ENCODE measurements around the gene NUP133.
"Not testable (repeated sequence)": the region's sequence is repeated elsewhere in the genome, so short reads cannot be mapped to it uniquely, and the experiment has no call there.

NUP133 gene

GRCh38 chr1:229514578-229515275 lies 6.6 kb upstream of the NUP133 start:
- peak; percentile 71 for DNase-seq
- H3K4me3 ChIP-seq (ENCODE audit: low read depth, low read length): no peak overlapping the region
- H3K4me1 ChIP-seq: no peaks in the 10 kb centered on the region
- no peaks in the 10 kb centered on the region for H3K36me3 ChIP-seq
- H3K27me3 ChIP-seq: no peaks in the 10 kb centered on the region
- H3K9me3 ChIP-seq: no peaks in the 10 kb centered on the region
- TF ChIP-seq CTCF (IDR thresholded peaks at IDR 0.05; ENCODE audit: low read depth, low read length): peak; percentile 98

GRCh38 chr1:229511625-229512024 lies 3.5 kb upstream of the NUP133 start:
- not testable (repeated sequence) for H3K9me3 ChIP-seq; H3K36me3 ChIP-seq; DNase-seq; H3K4me3 ChIP-seq (ENCODE audit: low read depth, low read length); H3K27me3 ChIP-seq; H3K4me1 ChIP-seq

GRCh38 chr1:229511201-229511600 lies 3.1 kb upstream of the NUP133 start:
- H3K4me1 ChIP-seq; DNase-seq; H3K36me3 ChIP-seq; H3K9me3 ChIP-seq; H3K27me3 ChIP-seq; H3K4me3 ChIP-seq (ENCODE audit: low read depth, low read length): not testable (repeated sequence)

GRCh38 chr1:229509576-229509975 lies 1.4 kb upstream of the NUP133 start:
- TF ChIP-seq CTCF (IDR thresholded peaks at IDR 0.05; ENCODE audit: low read depth, low read length): no peak
- no peak for DNase-seq
- no peaks in the 10 kb centered on the region for H3K27me3 ChIP-seq
- H3K4me1 ChIP-seq: no peaks in the 10 kb centered on the region
- no peaks in the 10 kb centered on the region for H3K9me3 ChIP-seq
- H3K36me3 ChIP-seq: peaks cover 2% of the 10 kb centered on the region
- H3K4me3 ChIP-seq (ENCODE audit: low read depth, low read length): no peak overlapping the region

- no peak for DNase-seq
- peaks cover 6% of the 10 kb centered on the region for H3K36me3 ChIP-seq
- no peaks in the 10 kb centered on the region for H3K9me3 ChIP-seq
- no peaks in the 10 kb centered on the region for H3K4me1 ChIP-seq
- TF ChIP-seq CTCF (IDR thresholded peaks at IDR 0.05; ENCODE audit: low read depth, low read length): no peak
- H3K27me3 ChIP-seq: no peaks in the 10 kb centered on the region
- H3K4me3 ChIP-seq (ENCODE audit: low read depth, low read length): peak overlapping the region; percentile 94
These were observed 739 bp upstream of the NUP133 start for GRCh38 chr1:229508823-229509337.

- TF ChIP-seq CTCF (IDR thresholded peaks at IDR 0.05; ENCODE audit: low read depth, low read length): no peak
- Histone ChIP-seq H3K36me3 (peaks cover 9% of the 10 kb centered on the region), H3K4me1 (no peaks in the 10 kb centered on the region), H3K9me3 (no peaks in the 10 kb centered on the region), H3K4me3 (ENCODE audit: low read depth, low read length) (peak overlapping the region; percentile 94), H3K27me3 (no peaks in the 10 kb centered on the region)
- no peak for DNase-seq
These were observed 639 bp downstream of the NUP133 start for GRCh38 chr1:229507502-229507901.

GRCh38 chr1:229506633-229507032 lies 1.5 kb downstream of the NUP133 start:
- peak overlapping the region; percentile 94 for H3K4me3 ChIP-seq (ENCODE audit: low read depth, low read length)
- H3K36me3 ChIP-seq: peaks cover 12% of the 10 kb centered on the region
- no peak for TF ChIP-seq CTCF (IDR thresholded peaks at IDR 0.05; ENCODE audit: low read depth, low read length)
- H3K4me1 ChIP-seq: no peaks in the 10 kb centered on the region
- no peaks in the 10 kb centered on the region for H3K27me3 ChIP-seq
- no peaks in the 10 kb centered on the region for H3K9me3 ChIP-seq
- DNase-seq: no peak
